Bronchus fibroblast of lung (primary cell): ENCODE measurements around the gene C11orf68. TPM values are rescaled to one million over a fixed set of nuclear protein-coding genes. Genes with fewer than 3 reads are reported as not detected.

Experiments used
- total RNA-seq: library from RNA; depleted of rRNA; stranded (reverse); fragments of >200 nt; gene quantifications from 2 replicates; pipeline ENCODE4 v1.2.3, GENCODE V29; 2015

The C11orf68 gene
- total RNA-seq: 25.4 and 28.5 TPM in 2 replicates

GRCh38 chr11:65918211-65919140, at the start of gene C11orf68:
TSS of gene C11orf68 (minus strand) at chr11:65919062. CDS start at chr11:65919031, 31 bp downstream.

GRCh38 chr11:65961267-65962140, 42.6 kb upstream of the C11orf68 start, which contains the start of gene SART1:
TSS of gene SART1 (plus strand) at chr11:65961734. CDS start at chr11:65961781, 47 bp downstream.

GRCh38 chr11:65945430-65945911, 26.6 kb upstream of the C11orf68 start, which contains the start of gene TSGA10IP:
TSS of gene TSGA10IP (plus strand) at chr11:65945480. CDS start at chr11:65945676, 196 bp downstream.

GRCh38 chr11:65919141-65919572, 295 bp upstream of the C11orf68 start, which contains the start of gene DRAP1:
TSS of gene DRAP1 (plus strand) at chr11:65919426. CDS start at chr11:65919502, 76 bp downstream.

GRCh38 chr11:65900125-65900898, 18.6 kb downstream of the C11orf68 start, which contains the start of gene FOSL1:
TSS of gene FOSL1 (minus strand) at chr11:65900388. CDS start at chr11:65900339, 49 bp downstream.

GRCh38 chr11:65890324-65891218, 28.3 kb downstream of the C11orf68 start, which contains the start of gene CCDC85B:
TSS of gene CCDC85B (plus strand) at chr11:65890673. CDS start at chr11:65890784, 111 bp downstream.

GRCh38 chr11:65888163-65888814, 30.6 kb downstream of the C11orf68 start, which contains the start of gene FIBP:
TSS of gene FIBP (minus strand) at chr11:65888471. CDS start at chr11:65888418, 53 bp downstream.

GRCh38 chr11:65879617-65880016, 39.2 kb downstream of the C11orf68 start, which contains the start of gene CTSW:
TSS of gene CTSW (plus strand) at chr11:65879837. CDS start at chr11:65879855, 18 bp downstream.

GRCh38 chr11:65872586-65873317, 46.1 kb downstream of the C11orf68 start, which contains the start of gene EFEMP2:
TSS of gene EFEMP2 (minus strand) at chr11:65872800. CDS start at chr11:65872354, 446 bp downstream.

Other genes with a start within 250 kb of the C11orf68 start
- 41.0 and 43.7 TPM in 2 replicates for gene KAT5, start 206.8 kb downstream of the C11orf68 start, total RNA-seq
- 66.0 and 76.0 TPM in 2 replicates for gene RNASEH2C, start 198.3 kb downstream of the C11orf68 start, total RNA-seq
- gene AP5B1, start 138.1 kb downstream of the C11orf68 start, total RNA-seq: 4.9 and 5.5 TPM in 2 replicates
- not detected in 2 replicates for gene OVOL1, start 132.0 kb downstream of the C11orf68 start, total RNA-seq
- gene SNX32, start 85.1 kb downstream of the C11orf68 start, total RNA-seq: 0.15 and 0.67 TPM in 2 replicates
- gene CFL1, start 60.9 kb downstream of the C11orf68 start, total RNA-seq: 2,022 and 2,183 TPM in 2 replicates
- gene MUS81, start 58.6 kb downstream of the C11orf68 start, total RNA-seq: 44.6 and 47.2 TPM in 2 replicates
- gene EFEMP2, start 46.3 kb downstream of the C11orf68 start, total RNA-seq: 86.2 and 96.8 TPM in 2 replicates
- gene CTSW, start 39.2 kb downstream of the C11orf68 start, total RNA-seq: 0.15 and 0.34 TPM in 2 replicates
- 228 and 231 TPM in 2 replicates for gene FIBP, start 30.6 kb downstream of the C11orf68 start, total RNA-seq
- 222 and 228 TPM in 2 replicates for gene CCDC85B, start 28.4 kb downstream of the C11orf68 start, total RNA-seq
- gene FOSL1, start 18.7 kb downstream of the C11orf68 start, total RNA-seq: 108 and 111 TPM in 2 replicates
- 419 and 440 TPM in 2 replicates for gene DRAP1, start 364 bp upstream of the C11orf68 start, total RNA-seq
- gene TSGA10IP, start 26.4 kb upstream of the C11orf68 start, total RNA-seq: under 0.01 TPM in 1 of 2 replicates, not detected in the other
- gene SART1, start 42.7 kb upstream of the C11orf68 start, total RNA-seq: 46.7 and 47.3 TPM in 2 replicates
- 26.9 and 35.5 TPM in 2 replicates for gene EIF1AD, start 83.1 kb upstream of the C11orf68 start, total RNA-seq
- gene BANF1, start 83.4 kb upstream of the C11orf68 start, total RNA-seq: 119 and 126 TPM in 2 replicates
- gene CST6, start 92.9 kb upstream of the C11orf68 start, total RNA-seq: 0.84 and 1.0 TPM in 2 replicates
- gene CATSPER1, start 107.4 kb upstream of the C11orf68 start, total RNA-seq: 0.30 TPM in 1 of 2 replicates, not detected in the other
- 0.59 and 1.2 TPM in 2 replicates for gene GAL3ST3, start 130.1 kb upstream of the C11orf68 start, total RNA-seq
- 186 and 221 TPM in 2 replicates for gene SF3B2, start 133.3 kb upstream of the C11orf68 start, total RNA-seq
- 12.0 and 15.3 TPM in 2 replicates for gene PACS1, start 151.2 kb upstream of the C11orf68 start, total RNA-seq